BJ (cell line): ENCODE measurements around the gene TOB1. TPM values are rescaled to one million over a fixed set of nuclear protein-coding genes. Genes with fewer than 3 reads are reported as not detected.
A peak's percentile ranks its signal among the peaks of the same experiment; 100 is the strongest.
"Not testable (repeated sequence)": the region's sequence is repeated elsewhere in the genome, so short reads cannot be mapped to it uniquely, and the experiment has no call there.

Experiments used
- CTCF ChIA-PET: fragments of 350-600 bp; formaldehyde crosslinking; extraction: SDS; loops from one replicate; lab custom pipeline; 2021; ENCODE audit warnings: antibody characterized with exemption, inconsistent platforms; lab: Yijun Ruan, JAX
- POLR2A ChIA-PET: fragments of 300-600 bp; sonication (Branson Sonifier 250); formaldehyde crosslinking; extraction: SDS; loops from one replicate; lab custom pipeline; 2021; ENCODE audit warnings: antibody characterized with exemption; lab: Charles Lee
- DNase-seq: peaks from one replicate; pipeline ENCODE4 v3.0.0-alpha.2; 2011; ENCODE audit warnings: low read depth
- H3K27me3 ChIP-seq: 2 replicates; pipeline ENCODE4 v1.6.0; 2011; ENCODE audit warnings: low read length; ENCODE audit not compliant: control insufficient read depth, insufficient read depth
- H3K36me3 ChIP-seq: 2 replicates; pipeline ENCODE4 v1.5.1; 2011; ENCODE audit warnings: low read length; ENCODE audit not compliant: control insufficient read depth, insufficient read depth
- H3K4me3 ChIP-seq: 2 replicates; pipeline ENCODE4 v1.5.1; 2011; ENCODE audit warnings: low read depth, mild to moderate bottlenecking, control low read depth, low read length
- polyA plus RNA-seq: library from polyadenylated mRNA; depleted of rRNA; stranded (reverse); fragments of >200 nt; gene quantifications from 2 replicates; pipeline ENCODE4 v1.2.3, GENCODE V29; 2011
- TF ChIP-seq, protein P1 (sequence below): IDR thresholded peaks from 2 replicates; pipeline ENCODE4 v1.5.1; 2011; ENCODE audit warnings: low read depth, mild to moderate bottlenecking, control low read depth, inconsistent platforms, low read length, moderate library complexity; ENCODE audit not compliant: insufficient read depth

TOB1 gene
- polyA plus RNA-seq, 1 experiment, result 16.1 TPM

DNA sequence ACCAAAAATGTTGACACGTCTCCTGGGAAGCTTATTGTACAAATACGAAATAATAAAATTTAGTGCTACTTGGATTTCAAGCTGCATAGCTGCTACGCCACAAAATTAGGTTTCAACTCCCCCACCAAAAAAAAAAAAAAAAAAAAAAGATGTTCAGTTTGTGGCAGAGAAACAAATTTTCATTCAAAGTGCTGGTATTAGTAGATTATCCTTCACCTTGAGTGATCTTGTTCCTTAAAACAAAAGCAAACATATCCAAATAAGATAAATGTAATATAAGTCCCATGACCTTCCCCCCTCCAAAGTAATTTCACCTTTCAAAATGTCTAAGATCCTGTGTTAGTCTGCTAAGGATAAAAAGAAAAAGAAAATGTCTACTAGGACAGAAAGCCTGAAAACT lies 2.2 kb downstream of the TOB1 start:
- ChIA-PET POLR2A (interaction anchor here (0.7 kb wide), 2 partner anchors 87 to 90 kb away, joined by 12 to 18 read pairs; no protein-coding TSS in a partner anchor), CTCF (interaction anchor here (0.7 to 4.8 kb wide), 9 partner anchors 11 to 105 kb away, joined by 3 to 54 read pairs (median 3); no protein-coding TSS in a partner anchor)
- DNase-seq, result no peak
- TF ChIP-seq, protein P1, sequence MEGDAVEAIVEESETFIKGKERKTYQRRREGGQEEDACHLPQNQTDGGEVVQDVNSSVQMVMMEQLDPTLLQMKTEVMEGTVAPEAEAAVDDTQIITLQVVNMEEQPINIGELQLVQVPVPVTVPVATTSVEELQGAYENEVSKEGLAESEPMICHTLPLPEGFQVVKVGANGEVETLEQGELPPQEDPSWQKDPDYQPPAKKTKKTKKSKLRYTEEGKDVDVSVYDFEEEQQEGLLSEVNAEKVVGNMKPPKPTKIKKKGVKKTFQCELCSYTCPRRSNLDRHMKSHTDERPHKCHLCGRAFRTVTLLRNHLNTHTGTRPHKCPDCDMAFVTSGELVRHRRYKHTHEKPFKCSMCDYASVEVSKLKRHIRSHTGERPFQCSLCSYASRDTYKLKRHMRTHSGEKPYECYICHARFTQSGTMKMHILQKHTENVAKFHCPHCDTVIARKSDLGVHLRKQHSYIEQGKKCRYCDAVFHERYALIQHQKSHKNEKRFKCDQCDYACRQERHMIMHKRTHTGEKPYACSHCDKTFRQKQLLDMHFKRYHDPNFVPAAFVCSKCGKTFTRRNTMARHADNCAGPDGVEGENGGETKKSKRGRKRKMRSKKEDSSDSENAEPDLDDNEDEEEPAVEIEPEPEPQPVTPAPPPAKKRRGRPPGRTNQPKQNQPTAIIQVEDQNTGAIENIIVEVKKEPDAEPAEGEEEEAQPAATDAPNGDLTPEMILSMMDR, result no peak
- H3K36me3 ChIP-seq, result peaks cover 7% of the 10 kb centered on the region
- no peaks in the 10 kb centered on the region for H3K27me3 ChIP-seq
- peak overlapping the region; percentile 95; the same call in 1 of the 2 replicates for H3K4me3 ChIP-seq

DNA sequence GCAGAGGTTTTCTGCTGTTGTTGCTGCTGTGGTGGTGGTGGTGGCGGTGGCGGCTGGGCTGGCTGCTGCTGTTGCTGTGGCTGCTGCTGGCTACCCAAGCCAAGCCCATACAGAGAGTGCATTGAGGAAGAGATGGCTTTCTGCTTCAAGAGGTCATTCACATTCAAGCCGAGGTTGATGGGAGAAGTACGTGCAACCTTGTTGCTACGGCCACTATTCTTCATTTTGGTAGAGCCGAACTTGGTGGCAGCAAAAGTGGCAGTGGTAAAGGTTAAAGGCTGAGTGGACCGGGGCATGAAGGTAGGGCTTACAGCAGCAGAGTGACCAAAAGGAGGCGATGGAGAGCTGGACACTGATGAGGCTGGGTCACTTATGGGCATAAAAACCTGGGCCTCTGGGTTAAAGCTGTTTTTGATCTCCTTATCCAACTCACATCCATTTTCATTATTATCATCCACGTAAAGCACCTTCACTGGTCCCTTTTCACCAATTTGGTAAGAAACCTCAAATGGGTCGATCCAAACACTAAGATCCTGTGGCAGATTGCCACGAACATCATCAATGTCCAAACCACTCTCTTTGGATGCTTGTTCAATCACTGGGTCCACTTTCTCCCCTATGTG lies 2.8 kb downstream of the TOB1 start:
- CTCF ChIA-PET, result interaction anchor here (0.7 to 4.8 kb wide), 11 partner anchors 10 to 136 kb away, joined by 3 to 54 read pairs (median 3); no protein-coding TSS in a partner anchor
- H3K36me3 ChIP-seq, result peaks cover 7% of the 10 kb centered on the region
- no peaks in the 10 kb centered on the region for H3K27me3 ChIP-seq
- no peak for DNase-seq
- POLR2A ChIA-PET, result interaction anchor here (0.7 kb wide), 2 partner anchors 87 to 91 kb away, joined by 12 to 18 read pairs; no protein-coding TSS in a partner anchor
- TF ChIP-seq, protein P1, result peak; percentile 54
- H3K4me3 ChIP-seq, result no peak overlapping the region

DNA sequence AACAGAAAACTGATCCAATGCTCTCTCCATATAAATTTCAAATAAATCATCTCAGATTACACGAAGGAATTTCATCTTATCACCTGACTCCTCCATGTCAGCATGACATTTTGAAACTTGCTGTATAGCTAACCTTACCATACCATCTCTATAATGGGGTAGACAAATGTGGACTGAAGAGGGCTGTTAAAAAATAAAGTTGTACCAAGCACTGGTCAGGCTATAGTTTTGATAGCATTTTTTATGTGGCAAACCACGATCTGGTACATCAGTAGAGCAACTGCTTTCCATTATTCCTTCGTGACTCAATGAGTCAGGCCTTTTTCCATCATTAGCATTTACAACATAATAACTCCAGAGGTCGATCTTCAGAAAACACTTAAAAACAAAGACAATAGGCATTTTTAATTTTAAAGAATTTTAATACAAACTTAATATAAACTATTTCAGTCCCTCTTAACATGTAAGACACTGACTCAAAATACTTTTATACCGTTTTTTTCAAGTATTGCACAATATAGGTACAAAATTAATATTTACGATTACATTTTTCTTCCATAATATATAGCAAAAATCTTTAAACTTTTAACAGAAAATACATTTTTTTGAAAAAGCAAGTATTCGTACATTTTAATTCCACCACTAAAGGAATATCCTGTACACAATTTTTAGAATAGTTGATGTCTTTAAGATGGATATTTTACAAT lies 4.2 kb downstream of the TOB1 start:
- no peak for DNase-seq
- TF ChIP-seq, protein P1, result no peak
- CTCF ChIA-PET, result interaction anchor here (1.4 to 4.8 kb wide), 5 partner anchors 9 to 94 kb away, joined by 3 to 54 read pairs (median 8); no protein-coding TSS in a partner anchor
- POLR2A ChIA-PET, result interaction anchor here (0.6 kb wide), 1 partner anchor 260 kb away, joined by 3 read pairs; no protein-coding TSS in a partner anchor
- Histone ChIP-seq H3K27me3 (no peaks in the 10 kb centered on the region), H3K4me3 (no peak overlapping the region), H3K36me3 (peaks cover 7% of the 10 kb centered on the region)

DNA sequence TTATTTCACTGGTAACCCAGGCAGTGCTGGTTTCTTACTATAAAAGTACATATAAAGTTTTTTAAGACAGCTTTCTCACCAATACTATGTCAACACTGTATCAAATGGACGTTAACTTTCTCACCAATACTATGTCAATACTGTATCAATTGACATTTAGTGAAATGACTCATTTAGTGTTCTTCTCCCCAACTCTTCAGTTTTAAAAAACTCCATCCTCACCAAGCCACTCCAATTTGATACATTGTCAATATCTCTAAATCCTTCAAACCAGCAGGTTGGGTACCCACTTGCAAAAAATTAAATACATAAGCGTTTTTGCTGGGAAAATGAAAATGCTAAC lies 4.8 kb downstream of the TOB1 start:
- DNase-seq, result no peak
- ChIA-PET CTCF (interaction anchor here (1.3 to 4.8 kb wide), 5 partner anchors 8 to 99 kb away, joined by 3 to 54 read pairs (median 5); no protein-coding TSS in a partner anchor), POLR2A (interaction anchor here (0.6 kb wide), 1 partner anchor 15 kb away, joined by 5 read pairs; no protein-coding TSS in a partner anchor)
- Histone ChIP-seq H3K27me3 (no peaks in the 10 kb centered on the region), H3K4me3 (no peak overlapping the region), H3K36me3 (peaks cover 7% of the 10 kb centered on the region)
- TF ChIP-seq, protein P1, result no peak

DNA sequence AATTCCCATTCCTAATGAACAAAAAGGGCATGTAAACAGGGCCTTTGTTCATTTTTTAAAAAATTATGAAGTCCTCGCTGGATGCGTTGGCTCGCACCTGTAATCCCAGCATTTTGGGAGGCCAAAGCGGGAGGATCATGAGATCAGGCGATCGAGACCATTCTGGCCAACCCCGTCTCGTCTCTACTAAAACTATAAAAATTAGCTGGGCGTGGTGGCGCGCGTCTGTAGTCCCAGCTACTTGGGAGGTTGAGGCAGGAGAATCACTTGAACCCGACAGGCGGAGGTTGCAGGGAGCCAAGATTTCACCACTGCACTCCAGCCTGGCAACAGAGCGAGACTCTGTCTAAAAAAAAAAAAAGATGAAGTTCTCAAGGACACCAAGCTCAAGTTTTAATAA lies 6.4 kb downstream of the TOB1 start:
- not testable (repeated sequence) for H3K4me3 ChIP-seq, H3K27me3 ChIP-seq, DNase-seq, H3K36me3 ChIP-seq
- ChIA-PET CTCF (interaction anchor here (3.0 to 4.8 kb wide), 2 partner anchors 7 to 96 kb away, joined by 14 to 54 read pairs; no protein-coding TSS in a partner anchor), POLR2A (interaction anchor here (0.6 kb wide), 1 partner anchor 140 kb away, joined by 9 read pairs; no protein-coding TSS in a partner anchor)
